ENCODE results near the gene WWTR1. TPM values are rescaled to one million over a fixed set of nuclear protein-coding genes. Genes with fewer than 3 reads are reported as not detected.

The WWTR1 gene
- polyA plus RNA-seq, 12 donors = 65.8 to 93.3 (median 77.5) TPM; not detected in 1

GRCh38 chr3:149538371-149538770, 119.5 kb downstream of the WWTR1 start:
- DNase-seq = no peak

GRCh38 chr3:149536429-149536828, 121.4 kb downstream of the WWTR1 start:
- no peak for DNase-seq

- DNase-seq = no peak
Measured at GRCh38 chr3:149535333-149535685, 122.5 kb downstream of the WWTR1 start.

GRCh38 chr3:149534671-149535332, 123.0 kb downstream of the WWTR1 start:
- DNase-seq = no peak

- no peak for DNase-seq
Measured at GRCh38 chr3:149534082-149534481, 123.7 kb downstream of the WWTR1 start.

- DNase-seq = no peak
Measured at GRCh38 chr3:149532489-149533180, 125.2 kb downstream of the WWTR1 start.

- no peak for DNase-seq
Measured at GRCh38 chr3:149529099-149529498, 128.7 kb downstream of the WWTR1 start.

GRCh38 chr3:149528340-149528650, 129.5 kb downstream of the WWTR1 start:
- no peak for DNase-seq

GRCh38 chr3:149527531-149528339, 130.1 kb downstream of the WWTR1 start:
- DNase-seq = no peak

GRCh38 chr3:149523512-149524299, 134.1 kb downstream of the WWTR1 start:
- no peak for DNase-seq

- DNase-seq = no peak
Measured at GRCh38 chr3:149519912-149520311, 137.9 kb downstream of the WWTR1 start.

GRCh38 chr3:149516920-149517319, 140.9 kb downstream of the WWTR1 start:
- no peak for DNase-seq

- no peak for DNase-seq
Measured at GRCh38 chr3:149515249-149515648, 142.6 kb downstream of the WWTR1 start.

GRCh38 chr3:149514471-149514870, 143.4 kb downstream of the WWTR1 start:
- DNase-seq = no peak

- peak; percentile 66 for DNase-seq
Measured at GRCh38 chr3:149512073-149512782, 145.6 kb downstream of the WWTR1 start.

- DNase-seq = no peak
Measured at GRCh38 chr3:149511040-149511626, 146.7 kb downstream of the WWTR1 start.

GRCh38 chr3:149510480-149510879, 147.3 kb downstream of the WWTR1 start:
- DNase-seq = no peak

GRCh38 chr3:149509526-149509925, 148.3 kb downstream of the WWTR1 start:
- no peak for DNase-seq

- no peak for DNase-seq
Measured at GRCh38 chr3:149507491-149508324, 150.1 kb downstream of the WWTR1 start.

- no peak for DNase-seq
Measured at GRCh38 chr3:149506965-149507364, 150.9 kb downstream of the WWTR1 start.

All from muscle of arm (tissue), 12 donors.